HCT116 (cell line): ENCODE results near the gene OPRL1. TPM values are rescaled to one million over a fixed set of nuclear protein-coding genes. Genes with fewer than 3 reads are reported as not detected.

Experiments
- ATAC-seq: fragments of 200-7000 bp; cut with Tn5 transposase; 2 replicates; pipeline ENCODE4 v1.9.1; 2020; ENCODE audit warnings: mild to moderate bottlenecking, moderate library complexity
- BruUV-seq: library from RNA; stranded (reverse); fragments of 400-500 nt; replicated peaks from 2 replicates; lab custom pipeline; 2021; lab: Mats Ljungman, UMichigan
- CTCF ChIA-PET: fragments of 300-600 bp; sonication (Branson Sonifier 250); formaldehyde crosslinking; loops from one replicate; lab custom pipeline; 2021; ENCODE audit warnings: antibody characterized with exemption; lab: Charles Lee
- POLR2A ChIA-PET: fragments of 300-600, 350-600 bp; sonication (Branson Sonifier 250); formaldehyde crosslinking; loops from one replicate; lab custom pipeline; 2021; ENCODE audit warnings: antibody characterized with exemption; lab: Charles Lee
- RAD21 ChIA-PET, 2 experiments: fragments of 300-600 bp; sonication (Branson Sonifier 250); formaldehyde crosslinking; loops; one replicate each; lab custom pipeline; 2023; ENCODE audit warnings: low total read pairs in 2 of 2; ENCODE audit not compliant: uncharacterized antibody in 2 of 2, unreplicated experiment in 2 of 2, low non-redundant PET in 1 of 2; lab: Charles Lee
- DNase-seq: peaks from one replicate; pipeline ENCODE4 v3.0.0-alpha.2; 2010; ENCODE audit warnings: low read depth, low spot score
- H2AFZ ChIP-seq: fragments of 200-600 bp; shearing (Covaris generic), sonication (generic); 2 replicates; pipeline ENCODE4 v1.6.1; 2017; ENCODE audit warnings: low read depth, mixed run types, mixed read lengths, antibody characterized with exemption, low read length; ENCODE audit not compliant: poor library complexity, severe bottlenecking
- H3K27ac ChIP-seq: 2 replicates; pipeline ENCODE4 v1.5.1; 2012; ENCODE audit warnings: low read depth, low read length
- H3K27me3 ChIP-seq: fragments of 200-600 bp; sonication (generic); 2 replicates; pipeline ENCODE4 v1.6.1; 2016; ENCODE audit warnings: mixed run types, low read length, mixed read lengths; ENCODE audit not compliant: insufficient read depth
- H3K36me3 ChIP-seq, 2 experiments: fragments of 200-500 bp in 1 of 2; fragments of 200-600 bp in 1 of 2; sonication (Bioruptor generic) in 1 of 2; sonication (generic) in 1 of 2; 2 replicates each; pipeline versions ENCODE4 v1.5.1 to v1.6.1; 2014 to 2016; ENCODE audit warnings: low read length in 2 of 2, inconsistent platforms in 1 of 2, mixed read lengths in 1 of 2, mixed run types in 1 of 2; ENCODE audit not compliant: insufficient read depth in 2 of 2, control insufficient read depth in 1 of 2
- H3K4me1 ChIP-seq, 2 experiments: fragments of 200-600 bp in 1 of 2; sonication (generic) in 1 of 2; 2 replicates each; pipeline versions ENCODE4 v1.5.1 to v1.6.1; 2012 to 2017; ENCODE audit warnings: low read length in 2 of 2, inconsistent platforms in 1 of 2, mild to moderate bottlenecking in 1 of 2, mixed read lengths in 1 of 2, mixed run types in 1 of 2, moderate library complexity in 1 of 2; ENCODE audit not compliant: insufficient read depth in 2 of 2, control insufficient read depth in 1 of 2
- H3K4me2 ChIP-seq: fragments of 200-600 bp; sonication (generic); 2 replicates; pipeline ENCODE4 v1.6.1; 2017; ENCODE audit warnings: mixed run types, low read length, mixed read lengths
- H3K4me3 ChIP-seq, 2 experiments: fragments of 200-600 bp in 1 of 2; sonication (generic) in 1 of 2; replicated peaks in 1 of 2; 2 replicates each; pipeline ENCODE4 v1.5.1; 2011 to 2016; ENCODE audit warnings: low read length in 2 of 2, control low read depth in 1 of 2, low read depth in 1 of 2, mild to moderate bottlenecking in 1 of 2, mixed read lengths in 1 of 2, mixed run types in 1 of 2
- H3K79me2 ChIP-seq: fragments of 200-600 bp; sonication (generic); 2 replicates; pipeline ENCODE4 v1.6.1; 2017; ENCODE audit warnings: mild to moderate bottlenecking, mixed run types, low read length, moderate library complexity, mixed read lengths; ENCODE audit not compliant: insufficient read depth
- H3K9ac ChIP-seq: fragments of 200-600 bp; sonication (generic); 2 replicates; pipeline ENCODE4 v1.6.1; 2016; ENCODE audit warnings: low read length, mixed read lengths
- H3K9me2 ChIP-seq: fragments of 200-600 bp; sonication (generic), shearing (Covaris generic); 2 replicates; pipeline ENCODE4 v1.6.1; 2017; ENCODE audit warnings: mixed run types, mild to moderate bottlenecking, moderate library complexity; ENCODE audit not compliant: insufficient read depth
- H3K9me3 ChIP-seq, 2 experiments: fragments of 200-500 bp in 1 of 2; fragments of 200-600 bp in 1 of 2; sonication (Bioruptor generic) in 1 of 2; sonication (generic) in 1 of 2; 2 replicates each; pipeline ENCODE4 v1.6.1; 2014 to 2017; ENCODE audit warnings: low read length in 2 of 2, mixed read lengths in 2 of 2, inconsistent platforms in 1 of 2, low read depth in 1 of 2, mild to moderate bottlenecking in 1 of 2, mixed run types in 1 of 2, moderate library complexity in 1 of 2; ENCODE audit not compliant: control insufficient read depth in 1 of 2, insufficient read depth in 1 of 2
- H4K20me1 ChIP-seq: fragments of 200-600 bp; sonication (generic), shearing (Covaris generic); 2 replicates; pipeline ENCODE4 v1.6.1; 2017; ENCODE audit warnings: mixed run types, mild to moderate bottlenecking, moderate library complexity; ENCODE audit not compliant: insufficient read depth
- EZH2 ChIP-seq: fragments of 200-600 bp; sonication (generic); IDR thresholded peaks from 2 replicates; pipeline ENCODE4 v1.6.1; 2017; ENCODE audit warnings: antibody characterized with exemption, mixed run types
- FOSL1 ChIP-seq: IDR thresholded peaks from 2 replicates; pipeline ENCODE4 v1.6.1; 2012; ENCODE audit warnings: low read depth
- JUND ChIP-seq: IDR thresholded peaks from 2 replicates; pipeline ENCODE4 v1.6.1; 2012
- POLR2A ChIP-seq: IDR thresholded peaks from 2 replicates; pipeline ENCODE4 v1.7.0; 2011; ENCODE audit warnings: borderline replicate concordance; ENCODE audit not compliant: insufficient read depth, insufficient read length; ENCODE audit errors: extremely low read depth
- POLR2AphosphoS5 ChIP-seq: IDR thresholded peaks from 2 replicates; pipeline ENCODE4 v1.6.1; 2011; ENCODE audit warnings: mild to moderate bottlenecking, low read depth, low read length, moderate library complexity
- RAD21 ChIP-seq: IDR thresholded peaks from 2 replicates; pipeline ENCODE4 v1.6.1; 2012; ENCODE audit warnings: low read depth, mild to moderate bottlenecking
- REST ChIP-seq: IDR thresholded peaks from 2 replicates; pipeline ENCODE4 v1.6.1; 2012; ENCODE audit warnings: low read depth
- SP1 ChIP-seq: IDR thresholded peaks from 2 replicates; pipeline ENCODE4 v1.6.1; 2012; ENCODE audit warnings: low read depth
- ZFX ChIP-seq: fragments of 450-650 bp; IDR thresholded peaks from 2 replicates; pipeline ENCODE4 v1.6.1; 2017
- ZNF274 ChIP-seq: fragments of 200-500 bp; sonication (Bioruptor generic); IDR thresholded peaks from 2 replicates; pipeline ENCODE4 v1.6.1; 2014; ENCODE audit warnings: mild to moderate bottlenecking, low read depth, low read length, inconsistent platforms
- intact Hi-C: fragments of 100-400 bp; cut with micrococcal nuclease; formaldehyde crosslinking; loops from 2 replicates; pipeline ENCODE4 v1.10.0; 2022
- total RNA-seq: library from RNA; stranded (reverse); gene quantifications from one replicate; pipeline ENCODE4 v1.2.1, GENCODE V29; 2021; ENCODE audit not compliant: unreplicated experiment

The OPRL1 gene
- total RNA-seq, 1 experiment from 2014 or later, result 1.6 TPM

GRCh38 chr20:64030371-64031134 is 49.3 kb upstream of the OPRL1 start (continued):
- TF ChIP-seq ZNF274, result no peak
- no peak for TF ChIP-seq SP1
- no peak for TF ChIP-seq POLR2A
- TF ChIP-seq POLR2AphosphoS5, result no peak
- no peak for TF ChIP-seq JUND

GRCh38 chr20:64031822-64032314 is 48.0 kb upstream of the OPRL1 start:
- no peak overlapping the region for H3K9ac ChIP-seq

More at GRCh38 chr20:64031822-64032314, 48.0 kb upstream of the OPRL1 start:
- Histone ChIP-seq H3K9me2 (no peaks in the 10 kb centered on the region), H3K79me2 (no peaks in the 10 kb centered on the region), H3K9me3 (no peaks in the 10 kb centered on the region), H3K4me3 (no peak overlapping the region), H3K27ac (no peak overlapping the region), H2AFZ (no peak overlapping the region), H3K36me3 (peaks cover 6 to 11% of the 10 kb centered on the region in 2 experiments; a peak in 3 of 4 replicates), H3K4me1 (no peaks in the 10 kb centered on the region; a peak in 1 of 4 replicates), H3K4me2 (no peak overlapping the region), H4K20me1 (no peaks in the 10 kb centered on the region), H3K27me3 (no peaks in the 10 kb centered on the region)
- ChIA-PET POLR2A (no interaction called here), CTCF (no interaction called here), RAD21 (no interaction called here)
- ATAC-seq (no peak), DNase-seq (no peak)
- BruUV-seq, result no TSS peak
- intact Hi-C loops, result no loop called here
- TF ChIP-seq REST, result no peak
- TF ChIP-seq JUND, result no peak
- TF ChIP-seq ZFX, result no peak
- no peak for TF ChIP-seq POLR2A
- no peak for TF ChIP-seq RAD21
- TF ChIP-seq FOSL1, result no peak
- no peak for TF ChIP-seq EZH2
